ENCODE data around the gene PMAIP1.

The PMAIP1 gene

GRCh38 chr18:59921384-59921891 is 21.6 kb downstream of the PMAIP1 start:
- H3K36me3 Mint-ChIP-seq (ENCODE audit: low read depth), result no peaks in the 10 kb centered on the region
- no peak overlapping the region for H3K4me3 Mint-ChIP-seq
- H3K27me3 Mint-ChIP-seq (ENCODE audit: low read depth), result peaks cover 3% of the 10 kb centered on the region
- TF ChIP-seq CTCF (IDR thresholded peaks at IDR 0.05; ENCODE audit: unreplicated experiment in 3 of 3), result no peak
- H3K4me1 Mint-ChIP-seq, result peaks cover 38% of the 10 kb centered on the region
- no peaks in the 10 kb centered on the region for H3K9me3 Mint-ChIP-seq
- no peak overlapping the region for H3K27ac Mint-ChIP-seq

- H3K9me3 Mint-ChIP-seq, result no peaks in the 10 kb centered on the region
- no peak overlapping the region for H3K4me3 Mint-ChIP-seq
- TF ChIP-seq CTCF (IDR thresholded peaks at IDR 0.05; ENCODE audit: unreplicated experiment in 3 of 3), result no peak
- no peak overlapping the region for H3K27ac Mint-ChIP-seq
- H3K27me3 Mint-ChIP-seq (ENCODE audit: low read depth), result peaks cover 3% of the 10 kb centered on the region
- H3K4me1 Mint-ChIP-seq, result peaks cover 39% of the 10 kb centered on the region
- no peaks in the 10 kb centered on the region for H3K36me3 Mint-ChIP-seq (ENCODE audit: low read depth)
Observed at GRCh38 chr18:59923539-59924196, 23.9 kb downstream of the PMAIP1 start.

GRCh38 chr18:59926131-59926530 is 26.3 kb downstream of the PMAIP1 start:
- peaks cover 27% of the 10 kb centered on the region for H3K4me1 Mint-ChIP-seq
- H3K36me3 Mint-ChIP-seq (ENCODE audit: low read depth), result no peaks in the 10 kb centered on the region
- no peak for TF ChIP-seq CTCF (IDR thresholded peaks at IDR 0.05; ENCODE audit: unreplicated experiment in 3 of 3)
- H3K27me3 Mint-ChIP-seq (ENCODE audit: low read depth), result peaks cover 3% of the 10 kb centered on the region
- H3K27ac Mint-ChIP-seq, result no peak overlapping the region
- no peaks in the 10 kb centered on the region for H3K9me3 Mint-ChIP-seq
- no peak overlapping the region for H3K4me3 Mint-ChIP-seq

GRCh38 chr18:59927246-59927825 is 27.5 kb downstream of the PMAIP1 start:
- Mint-ChIP-seq H3K4me3 (no peak overlapping the region), H3K4me1 (peaks cover 27% of the 10 kb centered on the region), H3K9me3 (no peaks in the 10 kb centered on the region), H3K27ac (no peak overlapping the region), H3K27me3 (ENCODE audit: low read depth) (peaks cover 3% of the 10 kb centered on the region), H3K36me3 (ENCODE audit: low read depth) (no peaks in the 10 kb centered on the region)
- TF ChIP-seq CTCF (IDR thresholded peaks at IDR 0.05; ENCODE audit: unreplicated experiment in 3 of 3), result no peak

GRCh38 chr18:59928201-59928600 is 28.4 kb downstream of the PMAIP1 start:
- Mint-ChIP-seq H3K36me3 (ENCODE audit: low read depth) (no peaks in the 10 kb centered on the region), H3K4me3 (no peak overlapping the region), H3K27ac (no peak overlapping the region), H3K27me3 (ENCODE audit: low read depth) (peaks cover 3% of the 10 kb centered on the region), H3K4me1 (peaks cover 27% of the 10 kb centered on the region), H3K9me3 (no peaks in the 10 kb centered on the region)
- TF ChIP-seq CTCF (IDR thresholded peaks at IDR 0.05; ENCODE audit: unreplicated experiment in 3 of 3), result no peak
